ENCODE measurements around the gene NAALAD2.

Gene NAALAD2

DNA sequence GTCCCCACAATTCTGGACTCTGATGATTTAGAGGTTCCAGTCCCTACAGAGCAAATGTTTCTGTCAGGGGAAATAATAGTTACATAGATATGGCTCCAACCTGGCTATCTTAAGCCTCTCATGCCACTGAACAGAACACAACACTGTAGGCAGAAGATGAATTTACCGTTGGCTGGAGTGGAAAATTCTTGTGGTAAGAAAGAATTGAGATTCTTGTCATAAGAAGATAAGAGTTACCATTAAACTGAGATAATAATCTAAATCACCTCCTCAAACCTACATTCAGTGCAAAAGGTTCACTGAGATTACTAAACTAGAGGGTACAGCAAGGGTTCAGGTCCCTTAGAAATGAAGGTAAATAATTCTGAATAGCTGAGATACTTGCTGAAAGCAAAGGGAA, 10.1 kb upstream of the NAALAD2 start:
- no peak overlapping the region for H3K27ac ChIP-seq (ENCODE audit: low read depth, low read length)
- H4K20me1 ChIP-seq (ENCODE audit: low read depth, low read length): no peaks in the 10 kb centered on the region
- H2AFZ ChIP-seq (ENCODE audit: low read depth, low read length, severe bottlenecking): no peak overlapping the region
- H3K79me2 ChIP-seq (ENCODE audit: insufficient read depth, low read length): no peaks in the 10 kb centered on the region
- H3K9ac ChIP-seq (ENCODE audit: low read length): no peak overlapping the region
- H3F3A ChIP-seq (ENCODE audit: insufficient read depth): no peaks in the 10 kb centered on the region
- no peak for TF ChIP-seq EZH2phosphoT487 (conservative IDR thresholded peaks at IDR 0.05; ENCODE audit: low read length)
- TF ChIP-seq, protein P1, sequence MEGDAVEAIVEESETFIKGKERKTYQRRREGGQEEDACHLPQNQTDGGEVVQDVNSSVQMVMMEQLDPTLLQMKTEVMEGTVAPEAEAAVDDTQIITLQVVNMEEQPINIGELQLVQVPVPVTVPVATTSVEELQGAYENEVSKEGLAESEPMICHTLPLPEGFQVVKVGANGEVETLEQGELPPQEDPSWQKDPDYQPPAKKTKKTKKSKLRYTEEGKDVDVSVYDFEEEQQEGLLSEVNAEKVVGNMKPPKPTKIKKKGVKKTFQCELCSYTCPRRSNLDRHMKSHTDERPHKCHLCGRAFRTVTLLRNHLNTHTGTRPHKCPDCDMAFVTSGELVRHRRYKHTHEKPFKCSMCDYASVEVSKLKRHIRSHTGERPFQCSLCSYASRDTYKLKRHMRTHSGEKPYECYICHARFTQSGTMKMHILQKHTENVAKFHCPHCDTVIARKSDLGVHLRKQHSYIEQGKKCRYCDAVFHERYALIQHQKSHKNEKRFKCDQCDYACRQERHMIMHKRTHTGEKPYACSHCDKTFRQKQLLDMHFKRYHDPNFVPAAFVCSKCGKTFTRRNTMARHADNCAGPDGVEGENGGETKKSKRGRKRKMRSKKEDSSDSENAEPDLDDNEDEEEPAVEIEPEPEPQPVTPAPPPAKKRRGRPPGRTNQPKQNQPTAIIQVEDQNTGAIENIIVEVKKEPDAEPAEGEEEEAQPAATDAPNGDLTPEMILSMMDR (IDR thresholded peaks at IDR 0.05; ENCODE audit: insufficient read depth, low read length, poor library complexity, severe bottlenecking): no peak
- H3K27me3 ChIP-seq (ENCODE audit: low read length): no peaks in the 10 kb centered on the region
- H3K36me3 ChIP-seq (ENCODE audit: low read length): no peaks in the 10 kb centered on the region
- no peak overlapping the region for H3K4me2 ChIP-seq (ENCODE audit: low read depth, low read length, poor library complexity, severe bottlenecking)
- no peaks in the 10 kb centered on the region for H3K9me3 ChIP-seq (ENCODE audit: insufficient read depth, low read length)
- H3K4me3 ChIP-seq (ENCODE audit: insufficient read depth, low read length, poor library complexity, severe bottlenecking): no peak overlapping the region
- no peaks in the 10 kb centered on the region for H3K9me2 ChIP-seq (replicated peaks; ENCODE audit: insufficient read depth, low read length)

GRCh38 chr11:90124946-90125345, 9.5 kb upstream of the NAALAD2 start:
- Histone ChIP-seq H3K27me3 (ENCODE audit: low read length) (no peaks in the 10 kb centered on the region), H3K4me3 (ENCODE audit: insufficient read depth, low read length, poor library complexity, severe bottlenecking) (no peak overlapping the region), H2AFZ (ENCODE audit: low read depth, low read length, severe bottlenecking) (no peak overlapping the region), H3K9me2 (replicated peaks; ENCODE audit: insufficient read depth, low read length) (no peaks in the 10 kb centered on the region), H3K27ac (ENCODE audit: low read depth, low read length) (no peak overlapping the region), H3K9ac (ENCODE audit: low read length) (no peak overlapping the region), H3K9me3 (ENCODE audit: insufficient read depth, low read length) (no peaks in the 10 kb centered on the region), H3K4me2 (ENCODE audit: low read depth, low read length, poor library complexity, severe bottlenecking) (no peak overlapping the region), H4K20me1 (ENCODE audit: low read depth, low read length) (no peaks in the 10 kb centered on the region), H3K36me3 (ENCODE audit: low read length) (no peaks in the 10 kb centered on the region), H3K79me2 (ENCODE audit: insufficient read depth, low read length) (no peaks in the 10 kb centered on the region), H3F3A (ENCODE audit: insufficient read depth) (no peaks in the 10 kb centered on the region)
- no peak for TF ChIP-seq EZH2phosphoT487 (conservative IDR thresholded peaks at IDR 0.05; ENCODE audit: low read length)
- TF ChIP-seq, protein P1 (IDR thresholded peaks at IDR 0.05; ENCODE audit: insufficient read depth, low read length, poor library complexity, severe bottlenecking): no peak

GRCh38 chr11:90133560-90134477, 644 bp upstream of the NAALAD2 start:
- Histone ChIP-seq H3K4me3 (ENCODE audit: insufficient read depth, low read length, poor library complexity, severe bottlenecking) (no peak overlapping the region), H3K36me3 (ENCODE audit: low read length) (no peaks in the 10 kb centered on the region), H3K27me3 (ENCODE audit: low read length) (no peaks in the 10 kb centered on the region), H3K4me2 (ENCODE audit: low read depth, low read length, poor library complexity, severe bottlenecking) (no peak overlapping the region), H3K9me3 (ENCODE audit: insufficient read depth, low read length) (no peaks in the 10 kb centered on the region), H3F3A (ENCODE audit: insufficient read depth) (no peaks in the 10 kb centered on the region), H2AFZ (ENCODE audit: low read depth, low read length, severe bottlenecking) (no peak overlapping the region), H3K9ac (ENCODE audit: low read length) (no peak overlapping the region), H3K79me2 (ENCODE audit: insufficient read depth, low read length) (no peaks in the 10 kb centered on the region), H4K20me1 (ENCODE audit: low read depth, low read length) (no peaks in the 10 kb centered on the region), H3K9me2 (replicated peaks; ENCODE audit: insufficient read depth, low read length) (no peaks in the 10 kb centered on the region), H3K27ac (ENCODE audit: low read depth, low read length) (no peak overlapping the region)
- no peak for TF ChIP-seq EZH2phosphoT487 (conservative IDR thresholded peaks at IDR 0.05; ENCODE audit: low read length)
- TF ChIP-seq, protein P1 (IDR thresholded peaks at IDR 0.05; ENCODE audit: insufficient read depth, low read length, poor library complexity, severe bottlenecking): no peak
